T-helper 9 cell (primary cell): ENCODE data around the gene ATRNL1.
"Not testable (repeated sequence)": the region's sequence is repeated elsewhere in the genome, so short reads cannot be mapped to it uniquely, and the experiment has no call there.

Experiments used
- DNase-seq: peaks from one replicate; pipeline ENCODE4 v3.0.0-alpha.2; 2020

The ATRNL1 gene

GRCh38 chr10:115771755-115772154 lies 678.6 kb downstream of the ATRNL1 start:
- no peak for DNase-seq

- no peak for DNase-seq
Measured at GRCh38 chr10:115772606-115773005, 679.4 kb downstream of the ATRNL1 start.

GRCh38 chr10:115773832-115774231 lies 680.7 kb downstream of the ATRNL1 start:
- no peak for DNase-seq

- DNase-seq: no peak
Measured at GRCh38 chr10:115774721-115775120, 681.6 kb downstream of the ATRNL1 start.

- DNase-seq: no peak
Measured at GRCh38 chr10:115777646-115778045, 684.5 kb downstream of the ATRNL1 start.

- no peak for DNase-seq
Measured at GRCh38 chr10:115790220-115790619, 697.1 kb downstream of the ATRNL1 start.

- no peak for DNase-seq
Measured at GRCh38 chr10:115795964-115796363, 702.8 kb downstream of the ATRNL1 start.

GRCh38 chr10:115801457-115801856 lies 708.3 kb downstream of the ATRNL1 start:
- no peak for DNase-seq

GRCh38 chr10:115801992-115802391 lies 708.8 kb downstream of the ATRNL1 start:
- DNase-seq: no peak

GRCh38 chr10:115802911-115803310 lies 709.7 kb downstream of the ATRNL1 start:
- DNase-seq: no peak

- DNase-seq: no peak
Measured at GRCh38 chr10:115814542-115814941, 721.4 kb downstream of the ATRNL1 start.

- no peak for DNase-seq
Measured at GRCh38 chr10:115818012-115818411, 724.8 kb downstream of the ATRNL1 start.

- DNase-seq: no peak
Measured at GRCh38 chr10:115826396-115826795, 733.2 kb downstream of the ATRNL1 start.

GRCh38 chr10:115827231-115828009 lies 734.3 kb downstream of the ATRNL1 start:
- DNase-seq: no peak

- DNase-seq: not testable (repeated sequence)
Measured at GRCh38 chr10:115828182-115828581, 735.0 kb downstream of the ATRNL1 start.

GRCh38 chr10:115829521-115830205 lies 736.5 kb downstream of the ATRNL1 start:
- DNase-seq: no peak

GRCh38 chr10:115830265-115830970 lies 737.3 kb downstream of the ATRNL1 start:
- no peak for DNase-seq

GRCh38 chr10:115831016-115831415 lies 737.9 kb downstream of the ATRNL1 start:
- DNase-seq: no peak

- DNase-seq: no peak
Measured at GRCh38 chr10:115833119-115833518, 740.0 kb downstream of the ATRNL1 start.

GRCh38 chr10:115844591-115844990 lies 751.4 kb downstream of the ATRNL1 start:
- no peak for DNase-seq

- no peak for DNase-seq
Measured at GRCh38 chr10:115845921-115846320, 752.8 kb downstream of the ATRNL1 start.

- DNase-seq: no peak
Measured at GRCh38 chr10:115846528-115846927, 753.4 kb downstream of the ATRNL1 start.

GRCh38 chr10:115849197-115849596 lies 756.0 kb downstream of the ATRNL1 start:
- DNase-seq: no peak

GRCh38 chr10:115850666-115851065 lies 757.5 kb downstream of the ATRNL1 start:
- DNase-seq: no peak
